HG03432 (cell line): Measurements from ENCODE around the gene AOAH.

Source experiments
- ATAC-seq: cut with Tn5 transposase; IDR thresholded peaks from one replicate; pipeline ENCODE4 v1.9.1; 2021; ENCODE audit warnings: mild to moderate bottlenecking, moderate library complexity; ENCODE audit not compliant: unreplicated experiment

Gene AOAH

GRCh38 chr7:36605261-36606051 lies 118.8 kb downstream of the AOAH start:
- ATAC-seq: no peak

GRCh38 chr7:36604806-36605205 lies 119.5 kb downstream of the AOAH start:
- no peak for ATAC-seq

GRCh38 chr7:36602934-36603887 lies 121.1 kb downstream of the AOAH start:
- ATAC-seq: no peak

- no peak for ATAC-seq
Measured at GRCh38 chr7:36602511-36602910, 121.8 kb downstream of the AOAH start.

GRCh38 chr7:36601601-36602000 lies 122.7 kb downstream of the AOAH start:
- ATAC-seq: no peak

GRCh38 chr7:36600869-36601530 lies 123.3 kb downstream of the AOAH start:
- ATAC-seq: peak; percentile 52

GRCh38 chr7:36600314-36600682 lies 124.0 kb downstream of the AOAH start:
- no peak for ATAC-seq

- ATAC-seq: no peak
Measured at GRCh38 chr7:36599645-36600313, 124.5 kb downstream of the AOAH start.

GRCh38 chr7:36598054-36598674 lies 126.1 kb downstream of the AOAH start:
- no peak for ATAC-seq

- ATAC-seq: no peak
Measured at GRCh38 chr7:36597090-36597773, 127.1 kb downstream of the AOAH start.

- no peak for ATAC-seq
Measured at GRCh38 chr7:36594445-36594844, 129.8 kb downstream of the AOAH start.

- ATAC-seq: no peak
Measured at GRCh38 chr7:36591636-36592035, 132.7 kb downstream of the AOAH start.

- ATAC-seq: no peak
Measured at GRCh38 chr7:36589391-36589790, 134.9 kb downstream of the AOAH start.

- ATAC-seq: no peak
Measured at GRCh38 chr7:36583318-36583717, 141.0 kb downstream of the AOAH start.

- ATAC-seq: no peak
Measured at GRCh38 chr7:36575832-36576231, 148.5 kb downstream of the AOAH start.

GRCh38 chr7:36573066-36573465 lies 151.2 kb downstream of the AOAH start:
- ATAC-seq: no peak

GRCh38 chr7:36571190-36571560 lies 153.1 kb downstream of the AOAH start:
- ATAC-seq: no peak

- ATAC-seq: no peak
Measured at GRCh38 chr7:36570528-36571189, 153.6 kb downstream of the AOAH start.

GRCh38 chr7:36568452-36568849 lies 155.8 kb downstream of the AOAH start:
- ATAC-seq: no peak
